Measurements from ENCODE around the gene PRR22. TPM values are rescaled to one million over a fixed set of nuclear protein-coding genes. Genes with fewer than 3 reads are reported as not detected.
"Not testable (repeated sequence)": the region's sequence is repeated elsewhere in the genome, so short reads cannot be mapped to it uniquely, and the experiment has no call there.

PRR22 gene
- total RNA-seq, 4 donors from 2014 or later = 0.54 to 2.0 (median 1.2) TPM

DNA sequence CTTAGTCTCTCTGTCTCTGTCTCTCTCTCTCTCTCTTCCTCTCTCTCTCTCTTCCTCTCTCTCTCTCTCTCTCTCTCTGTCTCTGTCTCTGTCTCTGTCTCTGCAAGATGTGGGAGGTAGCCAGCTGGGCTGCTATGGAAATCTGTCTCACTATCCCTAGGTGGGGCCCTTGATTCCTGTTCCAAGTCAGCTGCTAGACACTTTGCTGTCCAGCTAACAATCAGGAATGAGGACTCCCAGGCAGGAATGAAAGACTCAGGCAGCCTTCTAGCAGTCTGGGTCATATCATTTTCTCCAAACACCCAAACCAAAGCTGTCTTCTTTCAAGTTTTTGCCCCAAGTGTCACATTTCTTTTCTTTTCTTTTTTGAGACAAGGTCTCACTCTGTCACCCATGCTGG is 40.9 kb downstream of the PRR22 start:
- TF ChIP-seq, protein P1, sequence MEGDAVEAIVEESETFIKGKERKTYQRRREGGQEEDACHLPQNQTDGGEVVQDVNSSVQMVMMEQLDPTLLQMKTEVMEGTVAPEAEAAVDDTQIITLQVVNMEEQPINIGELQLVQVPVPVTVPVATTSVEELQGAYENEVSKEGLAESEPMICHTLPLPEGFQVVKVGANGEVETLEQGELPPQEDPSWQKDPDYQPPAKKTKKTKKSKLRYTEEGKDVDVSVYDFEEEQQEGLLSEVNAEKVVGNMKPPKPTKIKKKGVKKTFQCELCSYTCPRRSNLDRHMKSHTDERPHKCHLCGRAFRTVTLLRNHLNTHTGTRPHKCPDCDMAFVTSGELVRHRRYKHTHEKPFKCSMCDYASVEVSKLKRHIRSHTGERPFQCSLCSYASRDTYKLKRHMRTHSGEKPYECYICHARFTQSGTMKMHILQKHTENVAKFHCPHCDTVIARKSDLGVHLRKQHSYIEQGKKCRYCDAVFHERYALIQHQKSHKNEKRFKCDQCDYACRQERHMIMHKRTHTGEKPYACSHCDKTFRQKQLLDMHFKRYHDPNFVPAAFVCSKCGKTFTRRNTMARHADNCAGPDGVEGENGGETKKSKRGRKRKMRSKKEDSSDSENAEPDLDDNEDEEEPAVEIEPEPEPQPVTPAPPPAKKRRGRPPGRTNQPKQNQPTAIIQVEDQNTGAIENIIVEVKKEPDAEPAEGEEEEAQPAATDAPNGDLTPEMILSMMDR (IDR thresholded peaks at IDR 0.05) = no peak
- TF ChIP-seq POLR2A (IDR thresholded peaks at IDR 0.05) = no peak
- DNase-seq = no peak
- intact Hi-C loops (cut with DNase I) = no loop called here

DNA sequence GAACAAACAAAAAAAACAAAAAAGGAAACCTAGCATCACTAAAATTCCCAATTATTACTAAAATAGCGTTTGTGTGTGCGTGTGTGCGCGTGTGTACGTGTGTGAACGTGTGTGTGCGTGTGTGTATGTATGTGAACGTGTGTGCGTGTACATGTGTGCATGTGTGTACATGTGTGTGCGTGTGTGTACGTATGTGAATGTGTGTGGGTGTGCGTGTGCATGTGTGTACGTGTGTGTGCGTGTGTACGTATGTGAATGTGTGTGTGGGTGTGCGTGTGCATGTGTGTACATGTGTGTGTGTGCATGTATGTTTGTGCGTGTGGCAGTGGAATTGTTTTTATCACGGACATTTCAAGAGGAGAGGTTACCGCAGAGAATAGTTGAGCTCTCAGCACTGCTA is 42.5 kb downstream of the PRR22 start:
- intact Hi-C loops (cut with DNase I) = no loop called here
- no peaks in the 10 kb centered on the region for H3K9me3 ChIP-seq
- H3K36me3 ChIP-seq = no peaks in the 10 kb centered on the region
- no peak overlapping the region for H3K4me3 ChIP-seq (replicated peaks in 1 of 3)
- no peaks in the 10 kb centered on the region for H3K27me3 ChIP-seq
- TF ChIP-seq, protein P1 (IDR thresholded peaks at IDR 0.05) = no peak
- TF ChIP-seq POLR2A (IDR thresholded peaks at IDR 0.05) = no peak
- DNase-seq = no peak
- H3K4me1 ChIP-seq = no peaks in the 10 kb centered on the region
- 84 to 88% methylated on average over 19 of the region's 19 CpGs for WGBS, 2 donors
- H3K27ac ChIP-seq = no peak overlapping the region

More for the DNA sequence above, 40.9 kb downstream of the PRR22 start:
- H3K4me3 ChIP-seq (replicated peaks in 1 of 3) = no peak overlapping the region
- H3K4me1 ChIP-seq = no peaks in the 10 kb centered on the region
- H3K9me3 ChIP-seq = no peaks in the 10 kb centered on the region
- no peaks in the 10 kb centered on the region for H3K36me3 ChIP-seq
- H3K27me3 ChIP-seq = no peaks in the 10 kb centered on the region
- H3K27ac ChIP-seq = no peak overlapping the region

DNA sequence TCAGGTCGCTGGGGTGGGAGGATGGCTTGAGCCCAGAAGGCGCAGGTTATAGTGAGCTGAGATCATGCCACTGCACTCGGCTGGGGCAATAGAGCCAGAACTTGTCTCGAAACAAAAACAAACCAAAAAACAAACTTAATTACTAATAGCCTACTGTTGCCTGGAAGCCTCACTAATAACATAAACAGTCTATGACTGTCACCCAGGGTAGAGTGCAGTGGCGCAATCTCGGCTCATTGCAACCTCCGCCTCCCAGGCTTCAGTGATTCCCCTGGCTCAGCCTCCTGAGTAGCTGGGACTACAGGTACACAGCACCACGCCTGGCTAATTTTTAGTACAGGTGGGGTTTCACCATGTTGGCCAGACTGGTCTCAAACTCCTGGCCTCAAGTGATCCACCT is 46.1 kb downstream of the PRR22 start:
- Histone ChIP-seq H3K4me1 (no peaks in the 10 kb centered on the region), H3K36me3 (no peaks in the 10 kb centered on the region), H3K4me3 (replicated peaks in 1 of 3) (no peak overlapping the region), H3K27ac (no peak overlapping the region), H3K27me3 (no peaks in the 10 kb centered on the region), H3K9me3 (no peaks in the 10 kb centered on the region)
- TF ChIP-seq POLR2A (IDR thresholded peaks at IDR 0.05) = no peak
- TF ChIP-seq, protein P1 (IDR thresholded peaks at IDR 0.05) = no peak
- no peak for DNase-seq
- 67 to 75% methylated on average over 8 of the region's 8 CpGs for WGBS, 2 donors
- intact Hi-C loops (cut with DNase I) = no loop called here

GRCh38 chr19:5733172-5733571 is 51.4 kb downstream of the PRR22 start:
- intact Hi-C loops (cut with DNase I); H3K27ac ChIP-seq; DNase-seq; H3K4me1 ChIP-seq; H3K36me3 ChIP-seq; H3K9me3 ChIP-seq; H3K27me3 ChIP-seq; H3K4me3 ChIP-seq (replicated peaks in 1 of 3): not testable (repeated sequence)
- 78 to 88% methylated on average over 2 of the region's 2 CpGs for WGBS, 2 donors

Other genes with a start within 250 kb of the PRR22 start
- not detected for gene TINCR, start 216.8 kb downstream of the PRR22 start, total RNA-seq
- gene SAFB2, start 162.0 kb downstream of the PRR22 start, total RNA-seq = 10 to 100 TPM; 52.2 to 74.5 (median 65.3) TPM
- 100 to 1,000 TPM in 2 of 4 donors, 10 to 100 TPM in 2; 70.1 to 129 (median 86.7) TPM for gene SAFB, start 161.7 kb downstream of the PRR22 start, total RNA-seq
- 10 to 100 TPM; 20.1 to 68.3 (median 47.2) TPM for gene MICOS13, start 104.2 kb downstream of the PRR22 start, total RNA-seq
- 10 to 100 TPM in 3 of 4 donors, 1 to 10 TPM in 1; 7.3 to 30.4 (median 15.8) TPM for gene HSD11B1L, start 103.7 kb downstream of the PRR22 start, total RNA-seq
- 100 to 1,000 TPM; 313 to 561 (median 386) TPM for gene RPL36, start 94.5 kb downstream of the PRR22 start, total RNA-seq
- gene LONP1, start 64.6 kb downstream of the PRR22 start, total RNA-seq = 100 to 1,000 TPM in 1 of 4 donors, 10 to 100 TPM in 3; 45.0 to 100 (median 67.9) TPM
- gene CATSPERD, start 64.1 kb downstream of the PRR22 start, total RNA-seq = not detected
- 10 to 100 TPM; 34.0 to 53.3 (median 44.9) TPM for gene DUS3L, start 6.4 kb upstream of the PRR22 start, total RNA-seq
- 1 to 10 TPM in 3 of 4 donors, under 1 TPM in 1; 0.71 to 8.1 (median 1.3) TPM for gene NRTN, start 20.3 kb upstream of the PRR22 start, total RNA-seq
- gene FUT6, start 55.0 kb upstream of the PRR22 start, total RNA-seq = not detected
- under 1 TPM in 1 of 4 donors, not detected in 3; 0.13 TPM for gene FUT3, start 66.7 kb upstream of the PRR22 start, total RNA-seq
- gene FUT5, start 85.8 kb upstream of the PRR22 start, total RNA-seq = not detected
- gene NDUFA11, start 119.0 kb upstream of the PRR22 start, total RNA-seq = 100 to 1,000 TPM; 115 to 325 (median 195) TPM
- 10 to 100 TPM; 14.3 to 27.2 (median 17.8) TPM for gene VMAC, start 120.1 kb upstream of the PRR22 start, total RNA-seq
- 10 to 100 TPM in 3 of 4 donors, 1 to 10 TPM in 1; 9.0 to 48.8 (median 26.3) TPM for gene CAPS, start 129.5 kb upstream of the PRR22 start, total RNA-seq
- 100 to 1,000 TPM in 1 of 4 donors, 10 to 100 TPM in 3; 57.8 to 148 (median 82.7) TPM for gene RANBP3, start 193.4 kb upstream of the PRR22 start, total RNA-seq